ENCODE results near the gene VWC2. TPM values are rescaled to one million over a fixed set of nuclear protein-coding genes. Genes with fewer than 3 reads are reported as not detected.

Gene VWC2
- total RNA-seq, 1 donor from 2014 or later = not detected

- no peak overlapping the region for H3K4me3 Mint-ChIP-seq
- POLR2A ChIA-PET = no interaction called here
- H3K36me3 Mint-ChIP-seq (ENCODE audit: low read depth) = no peaks in the 10 kb centered on the region
- H3K27me3 Mint-ChIP-seq = no peaks in the 10 kb centered on the region
- ATAC-seq (ENCODE audit: low read depth) (no peak), DNase-seq (no peak)
- H3K9me3 Mint-ChIP-seq = no peaks in the 10 kb centered on the region
- no peak overlapping the region for H3K27ac Mint-ChIP-seq
- TF ChIP-seq CTCF (IDR thresholded peaks at IDR 0.05) = no peak
- CTCF ChIA-PET = no interaction called here
- H3K4me1 Mint-ChIP-seq = no peaks in the 10 kb centered on the region
- intact Hi-C loops (cut with micrococcal nuclease) = no loop called here
Observed at GRCh38 chr7:49860293-49860692, 86.9 kb downstream of the VWC2 start.

GRCh38 chr7:49866076-49866735 lies 92.8 kb downstream of the VWC2 start:
- no peak overlapping the region for H3K4me3 Mint-ChIP-seq
- H3K27ac Mint-ChIP-seq = no peak overlapping the region
- H3K36me3 Mint-ChIP-seq (ENCODE audit: low read depth) = no peaks in the 10 kb centered on the region
- ChIA-PET POLR2A (no interaction called here), CTCF (no interaction called here)
- ATAC-seq (ENCODE audit: low read depth) (no peak), DNase-seq (no peak)
- H3K9me3 Mint-ChIP-seq = no peaks in the 10 kb centered on the region
- no peaks in the 10 kb centered on the region for H3K4me1 Mint-ChIP-seq
- intact Hi-C loops (cut with micrococcal nuclease) = no loop called here
- no peaks in the 10 kb centered on the region for H3K27me3 Mint-ChIP-seq
- TF ChIP-seq CTCF (IDR thresholded peaks at IDR 0.05) = no peak

- POLR2A ChIA-PET = no interaction called here
- H3K4me1 Mint-ChIP-seq = no peaks in the 10 kb centered on the region
- H3K4me3 Mint-ChIP-seq = no peak overlapping the region
- no peaks in the 10 kb centered on the region for H3K36me3 Mint-ChIP-seq (ENCODE audit: low read depth)
- CTCF ChIA-PET = no interaction called here
- TF ChIP-seq CTCF (IDR thresholded peaks at IDR 0.05) = no peak
- H3K9me3 Mint-ChIP-seq = no peaks in the 10 kb centered on the region
- no peak for ATAC-seq (ENCODE audit: low read depth)
- no peak overlapping the region for H3K27ac Mint-ChIP-seq
- H3K27me3 Mint-ChIP-seq = no peaks in the 10 kb centered on the region
- DNase-seq = no peak
- intact Hi-C loops (cut with micrococcal nuclease) = no loop called here
Observed at GRCh38 chr7:49866910-49867309, 93.5 kb downstream of the VWC2 start.

GRCh38 chr7:49873420-49873819 lies 100.0 kb downstream of the VWC2 start:
- Mint-ChIP-seq H3K36me3 (ENCODE audit: low read depth) (no peaks in the 10 kb centered on the region), H3K9me3 (no peaks in the 10 kb centered on the region), H3K4me3 (no peak overlapping the region), H3K27ac (no peak overlapping the region), H3K27me3 (no peaks in the 10 kb centered on the region), H3K4me1 (no peaks in the 10 kb centered on the region)
- no peak for TF ChIP-seq CTCF (IDR thresholded peaks at IDR 0.05)
- ChIA-PET CTCF (no interaction called here), POLR2A (no interaction called here)
- DNase-seq (no peak), ATAC-seq (ENCODE audit: low read depth) (no peak)
- intact Hi-C loops (cut with micrococcal nuclease) = no loop called here

- no peaks in the 10 kb centered on the region for H3K9me3 Mint-ChIP-seq
- no peak overlapping the region for H3K27ac Mint-ChIP-seq
- ChIA-PET POLR2A (no interaction called here), CTCF (no interaction called here)
- H3K36me3 Mint-ChIP-seq (ENCODE audit: low read depth) = no peaks in the 10 kb centered on the region
- intact Hi-C loops (cut with micrococcal nuclease) = no loop called here
- ATAC-seq (ENCODE audit: low read depth) (no peak), DNase-seq (no peak)
- no peak overlapping the region for H3K4me3 Mint-ChIP-seq
- TF ChIP-seq CTCF (IDR thresholded peaks at IDR 0.05) = no peak
- no peaks in the 10 kb centered on the region for H3K27me3 Mint-ChIP-seq
- no peaks in the 10 kb centered on the region for H3K4me1 Mint-ChIP-seq
Observed at GRCh38 chr7:49875336-49875735, 101.9 kb downstream of the VWC2 start.
